ENCODE data around the gene PRKCI.

Gene PRKCI

GRCh38 chr3:170222647-170223541, 670 bp downstream of the PRKCI start:
- peak; percentile 12 for TF ChIP-seq CTCF (IDR thresholded peaks at IDR 0.05; ENCODE audit: low read length, missing control alignments)
- peak overlapping the region; percentile 79 for H3K4me3 ChIP-seq (replicated peaks; ENCODE audit: low read depth, low read length)
- peak; percentile 23 for DNase-seq (ENCODE audit: low read depth)

- TF ChIP-seq CTCF (IDR thresholded peaks at IDR 0.05; ENCODE audit: low read length, missing control alignments) = no peak
- no peak for DNase-seq (ENCODE audit: low read depth)
- H3K4me3 ChIP-seq (replicated peaks; ENCODE audit: low read depth, low read length) = no peak overlapping the region
Measured at GRCh38 chr3:170225166-170225565, 2.9 kb downstream of the PRKCI start.

- DNase-seq (ENCODE audit: low read depth) = peak; percentile 25
- TF ChIP-seq CTCF (IDR thresholded peaks at IDR 0.05; ENCODE audit: low read length, missing control alignments) = no peak
- no peak overlapping the region for H3K4me3 ChIP-seq (replicated peaks; ENCODE audit: low read depth, low read length)
Measured at GRCh38 chr3:170226426-170226960, 4.3 kb downstream of the PRKCI start.

- H3K4me3 ChIP-seq (replicated peaks; ENCODE audit: low read depth, low read length) = no peak overlapping the region
- no peak for TF ChIP-seq CTCF (IDR thresholded peaks at IDR 0.05; ENCODE audit: low read length, missing control alignments)
- DNase-seq (ENCODE audit: low read depth) = peak; percentile 41
Measured at GRCh38 chr3:170228093-170228766, 6.0 kb downstream of the PRKCI start.

- no peak for TF ChIP-seq CTCF (IDR thresholded peaks at IDR 0.05; ENCODE audit: low read length, missing control alignments)
- H3K4me3 ChIP-seq (replicated peaks; ENCODE audit: low read depth, low read length) = no peak overlapping the region
- DNase-seq (ENCODE audit: low read depth) = peak; percentile 19
Measured at GRCh38 chr3:170232266-170232665, 10.0 kb downstream of the PRKCI start.

GRCh38 chr3:170233530-170233929, 11.3 kb downstream of the PRKCI start:
- no peak overlapping the region for H3K4me3 ChIP-seq (replicated peaks; ENCODE audit: low read depth, low read length)
- no peak for TF ChIP-seq CTCF (IDR thresholded peaks at IDR 0.05; ENCODE audit: low read length, missing control alignments)
- DNase-seq (ENCODE audit: low read depth) = peak; percentile 87

All from fibroblast of pulmonary artery (primary cell).